T-helper 17 cell (primary cell): Measurements from ENCODE around the gene SH3RF2. TPM values are rescaled to one million over a fixed set of nuclear protein-coding genes. Genes with fewer than 3 reads are reported as not detected.
"Not testable (repeated sequence)": the region's sequence is repeated elsewhere in the genome, so short reads cannot be mapped to it uniquely, and the experiment has no call there.

Source experiments
- ATAC-seq: fragments of 150-1000 bp; cut with Tn5 transposase; 2 replicates; pipeline ENCODE4 v1.10.0; 2021; ENCODE audit warnings: mild to moderate bottlenecking, moderate library complexity
- DNase-seq, 3 donors: peaks; one replicate each; pipeline versions ENCODE4 v3.0.0 to v3.0.0-alpha.2; 2020 to 2021
- H3K9me3 ChIP-seq: one replicate; pipeline ENCODE4 v1.7.0; 2013; ENCODE audit warnings: low read length, mild to moderate bottlenecking; ENCODE audit not compliant: control insufficient read depth, poor library complexity, severe bottlenecking
- H3K27ac Mint-ChIP-seq: one replicate; pipeline ENCODE4 v1.8.0; 2022; ENCODE audit warnings: mild to moderate bottlenecking, moderate library complexity, mixed read lengths
- H3K27me3 Mint-ChIP-seq: one replicate; pipeline ENCODE4 v1.8.0; 2022; ENCODE audit warnings: mixed read lengths
- H3K36me3 Mint-ChIP-seq: one replicate; pipeline ENCODE4 v1.8.0; 2022; ENCODE audit warnings: low read depth, mixed read lengths
- H3K4me1 Mint-ChIP-seq: one replicate; pipeline ENCODE4 v1.8.0; 2022; ENCODE audit warnings: mild to moderate bottlenecking, mixed read lengths
- H3K4me3 Mint-ChIP-seq: one replicate; pipeline ENCODE4 v1.8.0; 2022; ENCODE audit warnings: mild to moderate bottlenecking, moderate library complexity, mixed read lengths
- total RNA-seq, 4 donors: library from RNA in 2 of 4; stranded (reverse) in 2 of 4; gene quantifications; one replicate each; pipeline ENCODE4 v1.2.3 and lab custom pipeline; 2022 to 2026

SH3RF2 gene
- total RNA-seq, 2 donors from 2014 or later: 0.60 TPM; not detected in 1

DNA sequence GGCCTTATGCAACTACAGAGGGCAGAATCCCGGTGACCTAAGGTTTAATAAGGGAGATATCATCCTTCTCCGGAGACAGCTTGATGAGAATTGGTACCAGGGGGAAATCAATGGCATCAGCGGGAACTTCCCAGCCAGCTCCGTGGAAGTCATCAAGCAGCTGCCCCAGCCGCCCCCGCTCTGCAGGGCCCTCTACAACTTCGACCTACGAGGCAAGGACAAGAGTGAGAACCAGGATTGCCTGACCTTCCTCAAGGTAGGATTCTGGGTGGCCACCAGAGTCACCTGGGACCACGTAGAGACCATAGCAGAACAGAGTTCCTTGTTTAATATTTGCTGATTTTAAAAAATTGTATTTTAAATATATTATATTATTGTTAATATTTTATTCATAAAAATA, 63.7 kb downstream of the SH3RF2 start:
- H3K27me3 Mint-ChIP-seq: peaks cover 37% of the 10 kb centered on the region
- H3K36me3 Mint-ChIP-seq: no peaks in the 10 kb centered on the region
- DNase-seq (no peak), ATAC-seq (no peak)
- no peak overlapping the region for H3K27ac Mint-ChIP-seq
- no peaks in the 10 kb centered on the region for H3K9me3 ChIP-seq
- H3K4me1 Mint-ChIP-seq: no peaks in the 10 kb centered on the region
- no peak overlapping the region for H3K4me3 Mint-ChIP-seq

DNA sequence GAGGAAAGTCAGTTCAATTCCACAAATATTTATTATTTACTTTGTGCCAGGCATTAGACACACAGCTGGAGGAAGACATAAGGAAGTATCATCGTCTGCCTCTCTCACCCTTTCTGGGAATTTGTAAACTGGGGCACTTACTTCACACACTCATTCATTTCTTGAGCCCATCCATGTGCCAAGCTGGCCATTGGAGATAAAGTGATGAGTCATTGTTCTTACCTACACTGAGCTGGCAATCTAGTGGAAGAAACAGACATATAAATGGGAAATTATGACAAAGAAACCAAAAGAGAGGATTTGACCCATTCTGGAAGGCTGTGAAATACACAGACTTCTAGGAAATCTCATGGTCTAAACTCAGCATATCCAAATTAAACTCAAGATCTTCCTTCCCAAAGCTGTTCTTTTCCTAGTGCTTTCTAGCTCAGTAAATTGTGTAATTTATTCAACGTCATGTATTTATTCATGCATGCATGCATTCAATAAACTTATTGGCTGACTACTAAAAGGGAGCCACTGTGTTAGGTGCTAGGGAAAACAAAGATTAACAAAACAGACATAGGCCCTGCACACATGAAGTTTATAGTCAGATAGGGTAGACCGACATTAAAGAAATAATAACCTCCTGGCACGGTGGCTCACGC, 65.3 kb downstream of the SH3RF2 start:
- Mint-ChIP-seq H3K27me3 (peaks cover 32% of the 10 kb centered on the region), H3K36me3 (no peaks in the 10 kb centered on the region), H3K4me3 (no peak overlapping the region), H3K27ac (no peak overlapping the region), H3K4me1 (no peaks in the 10 kb centered on the region)
- H3K9me3 ChIP-seq: no peaks in the 10 kb centered on the region
- DNase-seq: no peak
- ATAC-seq: no peak

DNA sequence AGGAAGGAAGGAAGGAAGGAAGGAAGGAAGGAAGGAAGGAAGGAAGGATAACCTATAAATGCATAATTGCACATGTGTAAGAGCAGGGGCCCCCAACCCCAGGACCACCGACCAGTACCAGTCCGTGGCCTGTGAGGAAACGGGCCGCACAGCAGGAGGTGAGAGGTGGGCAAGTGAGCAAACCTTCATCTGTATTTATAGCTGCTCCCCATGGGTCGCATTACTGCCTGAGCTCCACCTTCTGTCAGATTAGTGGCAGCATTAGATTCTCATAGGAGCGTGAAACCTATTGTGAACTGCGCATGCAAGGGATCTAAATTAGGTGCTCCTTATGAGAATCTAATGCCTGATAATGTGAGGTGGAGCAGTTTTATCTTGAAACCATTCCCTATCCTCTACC, 66.1 kb downstream of the SH3RF2 start:
- Mint-ChIP-seq H3K27me3 (peaks cover 26% of the 10 kb centered on the region), H3K36me3 (no peaks in the 10 kb centered on the region), H3K4me1 (no peaks in the 10 kb centered on the region), H3K27ac (no peak overlapping the region), H3K4me3 (no peak overlapping the region)
- H3K9me3 ChIP-seq: no peaks in the 10 kb centered on the region
- DNase-seq (no peak), ATAC-seq (no peak)

DNA sequence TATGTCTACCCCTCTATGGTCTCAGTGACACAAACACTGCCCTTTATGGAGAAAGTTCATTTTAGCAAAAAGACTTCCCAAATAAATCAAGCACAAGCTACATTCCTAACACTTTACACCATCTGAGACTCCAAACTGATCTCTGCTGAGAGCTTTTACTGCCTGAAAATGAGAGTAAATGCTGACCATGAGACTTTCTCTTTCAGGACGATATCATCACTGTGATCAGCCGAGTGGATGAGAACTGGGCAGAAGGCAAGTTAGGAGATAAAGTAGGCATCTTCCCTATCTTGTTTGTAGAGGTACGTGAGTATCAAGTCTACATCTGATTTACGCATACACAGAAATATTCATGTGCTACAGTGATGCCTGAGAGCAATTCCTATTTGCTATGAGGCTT, 67.5 kb downstream of the SH3RF2 start:
- Mint-ChIP-seq H3K4me1 (no peaks in the 10 kb centered on the region), H3K27ac (no peak overlapping the region), H3K4me3 (no peak overlapping the region), H3K36me3 (no peaks in the 10 kb centered on the region), H3K27me3 (peaks cover 21% of the 10 kb centered on the region)
- no peaks in the 10 kb centered on the region for H3K9me3 ChIP-seq
- DNase-seq: no peak
- no peak for ATAC-seq

DNA sequence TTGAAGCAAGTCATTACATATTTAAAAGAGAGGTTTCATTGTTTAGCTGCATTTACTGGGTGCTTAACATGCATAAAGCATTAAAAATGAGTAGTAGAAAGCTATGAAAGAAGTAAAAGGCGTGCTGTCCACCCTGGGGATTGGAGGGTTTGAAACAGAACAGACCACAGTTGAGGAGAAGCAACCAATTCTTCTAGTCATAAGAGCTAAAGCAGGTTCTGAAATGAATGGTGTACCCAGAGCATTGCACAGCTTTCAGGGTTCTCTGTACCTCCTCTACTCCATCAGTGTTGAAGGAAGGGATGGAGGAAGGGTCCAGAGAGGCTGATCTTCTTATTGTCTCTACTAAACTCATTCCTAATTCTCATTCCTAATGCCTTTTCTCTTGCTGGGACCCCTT, 68.9 kb downstream of the SH3RF2 start:
- H3K27me3 Mint-ChIP-seq: peaks cover 17% of the 10 kb centered on the region
- DNase-seq: no peak
- no peak overlapping the region for H3K4me3 Mint-ChIP-seq
- H3K4me1 Mint-ChIP-seq: no peaks in the 10 kb centered on the region
- no peak overlapping the region for H3K27ac Mint-ChIP-seq
- no peaks in the 10 kb centered on the region for H3K9me3 ChIP-seq
- no peaks in the 10 kb centered on the region for H3K36me3 Mint-ChIP-seq
- no peak for ATAC-seq

DNA sequence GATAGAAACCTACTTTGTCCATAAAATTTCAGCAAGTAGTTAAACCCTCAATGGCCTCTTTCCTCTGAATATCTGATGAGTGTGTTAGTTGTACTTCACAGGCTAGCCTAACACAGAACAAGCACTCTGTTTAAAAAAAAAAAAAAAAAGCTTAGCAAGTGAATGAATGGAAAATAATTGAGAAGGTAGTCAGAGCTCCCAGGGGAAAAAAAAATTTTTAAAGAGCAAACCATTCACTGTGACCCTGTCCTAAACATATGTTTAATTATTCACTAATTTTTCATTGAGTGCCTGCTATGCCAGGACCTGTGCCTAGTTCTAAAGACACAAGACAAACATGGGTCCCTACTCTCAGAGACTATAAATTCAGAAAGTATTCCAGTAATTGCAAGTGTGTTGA, 69.3 kb downstream of the SH3RF2 start:
- DNase-seq: no peak
- Mint-ChIP-seq H3K27ac (no peak overlapping the region), H3K4me1 (no peaks in the 10 kb centered on the region), H3K27me3 (peaks cover 17% of the 10 kb centered on the region), H3K36me3 (no peaks in the 10 kb centered on the region), H3K4me3 (no peak overlapping the region)
- no peak for ATAC-seq
- no peaks in the 10 kb centered on the region for H3K9me3 ChIP-seq

DNA sequence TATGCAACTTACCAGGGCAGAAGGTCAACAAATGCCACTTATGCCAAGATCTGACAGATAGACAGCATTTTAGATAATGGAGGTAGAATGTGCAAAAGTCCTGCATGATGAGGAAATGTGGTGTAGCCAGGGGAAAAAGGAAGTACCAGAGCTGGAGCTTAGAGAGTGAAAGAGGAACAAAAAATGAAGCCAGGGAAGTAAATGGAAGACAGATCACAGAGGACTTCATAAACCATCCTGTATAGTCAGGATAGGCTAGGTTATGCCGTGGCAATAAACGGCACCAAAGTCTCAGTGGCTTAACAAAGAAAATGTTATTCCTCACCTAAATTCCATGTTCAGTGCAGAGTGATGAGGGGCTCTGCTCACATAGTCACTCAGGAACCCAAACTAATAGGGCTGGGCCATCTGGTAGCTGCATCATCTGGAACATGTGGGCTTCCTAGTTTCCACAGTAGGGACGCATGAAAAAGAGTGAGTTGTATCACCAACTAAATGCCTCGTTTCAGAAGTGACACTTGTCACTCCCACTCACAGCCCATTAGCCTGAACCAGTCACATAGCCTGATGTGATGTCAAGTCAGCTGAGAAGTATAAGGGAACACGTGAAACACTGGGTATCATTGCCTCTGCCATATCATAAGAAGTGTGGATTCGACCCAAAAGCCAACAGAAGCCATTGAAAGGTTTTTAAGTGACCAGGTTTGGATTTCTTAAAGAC, 70.3 kb downstream of the SH3RF2 start:
- H3K27me3 Mint-ChIP-seq: peaks cover 11% of the 10 kb centered on the region
- no peaks in the 10 kb centered on the region for H3K36me3 Mint-ChIP-seq
- no peaks in the 10 kb centered on the region for H3K9me3 ChIP-seq
- H3K4me3 Mint-ChIP-seq: no peak overlapping the region
- DNase-seq (no peak), ATAC-seq (no peak)
- no peaks in the 10 kb centered on the region for H3K4me1 Mint-ChIP-seq
- no peak overlapping the region for H3K27ac Mint-ChIP-seq

DNA sequence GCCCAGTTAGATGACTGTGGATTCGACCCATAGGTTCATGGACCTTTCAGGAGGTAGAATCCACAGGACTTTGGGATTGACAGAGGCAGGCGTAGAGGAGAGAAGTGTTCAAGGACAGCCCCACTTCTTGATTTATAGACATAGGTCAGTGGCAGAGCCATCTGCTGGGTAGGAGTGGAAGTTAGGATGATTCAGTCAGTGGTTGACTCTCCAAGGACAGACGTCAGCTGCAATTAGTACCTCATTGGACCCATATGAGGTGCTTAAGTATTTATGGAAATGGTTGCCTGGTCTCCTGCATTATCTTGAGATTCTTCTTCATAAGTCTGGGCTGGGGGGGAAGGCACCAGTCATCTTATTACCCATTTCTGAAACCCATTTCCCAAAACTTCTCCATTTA, 70.9 kb downstream of the SH3RF2 start:
- H3K36me3 Mint-ChIP-seq: no peaks in the 10 kb centered on the region
- no peak for DNase-seq
- no peak for ATAC-seq
- H3K27me3 Mint-ChIP-seq: peaks cover 4% of the 10 kb centered on the region
- no peak overlapping the region for H3K4me3 Mint-ChIP-seq
- no peaks in the 10 kb centered on the region for H3K4me1 Mint-ChIP-seq
- no peak overlapping the region for H3K27ac Mint-ChIP-seq
- H3K9me3 ChIP-seq: no peaks in the 10 kb centered on the region

DNA sequence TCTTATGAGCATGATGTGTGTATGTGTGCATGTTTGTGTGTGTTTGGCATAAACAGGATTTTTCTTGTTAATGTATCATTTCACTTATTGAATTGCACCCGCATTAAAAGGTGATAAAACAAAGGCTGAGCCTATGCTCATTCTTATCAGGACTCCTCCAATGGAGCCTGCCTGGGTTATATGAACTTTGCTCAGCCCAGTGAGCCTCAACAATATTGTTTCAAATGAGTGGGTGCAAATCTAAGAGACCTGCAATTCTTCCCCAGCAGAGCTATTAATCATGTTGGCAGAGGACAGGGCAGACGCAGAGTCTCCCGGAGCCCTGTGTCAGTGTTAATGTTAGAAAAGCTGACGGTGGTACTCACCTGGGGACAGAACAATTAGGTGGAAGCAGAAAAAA, 71.6 kb downstream of the SH3RF2 start:
- H3K9me3 ChIP-seq: no peaks in the 10 kb centered on the region
- Mint-ChIP-seq H3K36me3 (no peaks in the 10 kb centered on the region), H3K4me1 (no peaks in the 10 kb centered on the region), H3K27ac (no peak overlapping the region), H3K27me3 (peaks cover 4% of the 10 kb centered on the region), H3K4me3 (no peak overlapping the region)
- ATAC-seq: no peak
- no peak for DNase-seq

DNA sequence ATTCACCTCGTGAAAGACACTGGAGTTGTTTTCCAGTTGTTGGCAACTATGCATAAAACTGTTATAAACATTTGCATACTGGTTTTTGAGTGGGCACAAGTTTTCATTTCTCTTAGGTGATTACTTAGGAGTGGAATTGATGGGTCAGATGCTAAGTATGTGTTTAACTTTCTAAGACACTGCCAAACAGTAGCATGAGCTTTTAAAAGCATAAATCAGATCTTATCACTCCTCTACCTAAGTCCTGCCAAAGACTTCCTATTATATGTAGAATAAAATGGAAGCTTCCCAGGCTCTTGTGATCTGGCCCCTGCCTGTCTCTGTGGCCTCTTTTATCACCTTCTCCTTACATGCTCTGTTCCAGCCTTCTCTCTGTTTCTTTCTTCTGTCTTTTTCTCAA, 72.6 kb downstream of the SH3RF2 start:
- H3K27ac Mint-ChIP-seq: no peak overlapping the region
- H3K27me3 Mint-ChIP-seq: no peaks in the 10 kb centered on the region
- no peaks in the 10 kb centered on the region for H3K9me3 ChIP-seq
- no peaks in the 10 kb centered on the region for H3K36me3 Mint-ChIP-seq
- DNase-seq (no peak), ATAC-seq (no peak)
- H3K4me3 Mint-ChIP-seq: no peak overlapping the region
- H3K4me1 Mint-ChIP-seq: no peaks in the 10 kb centered on the region

DNA sequence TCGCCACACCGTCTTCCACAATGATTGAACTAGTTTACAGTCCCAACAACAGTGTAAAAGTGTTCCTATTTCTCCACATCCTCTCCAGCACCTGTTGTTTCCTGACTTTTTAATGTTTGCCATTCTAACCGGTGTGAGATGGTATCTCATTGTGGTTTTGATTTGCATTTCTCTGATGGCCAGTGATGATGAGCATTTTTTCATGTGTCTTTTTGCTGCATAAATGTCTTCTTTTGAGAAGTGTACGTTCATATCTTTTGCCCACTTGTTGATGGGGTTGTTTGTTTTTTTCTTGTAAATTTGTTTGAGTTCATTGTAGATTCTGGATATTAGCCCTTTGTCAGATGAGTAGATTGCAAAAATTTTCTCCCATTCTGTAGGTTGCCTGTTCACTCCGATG, 74.1 kb downstream of the SH3RF2 start:
- ATAC-seq, H3K4me3 Mint-ChIP-seq, H3K27ac Mint-ChIP-seq, H3K9me3 ChIP-seq, H3K27me3 Mint-ChIP-seq, H3K4me1 Mint-ChIP-seq, DNase-seq, H3K36me3 Mint-ChIP-seq: not testable (repeated sequence)

DNA sequence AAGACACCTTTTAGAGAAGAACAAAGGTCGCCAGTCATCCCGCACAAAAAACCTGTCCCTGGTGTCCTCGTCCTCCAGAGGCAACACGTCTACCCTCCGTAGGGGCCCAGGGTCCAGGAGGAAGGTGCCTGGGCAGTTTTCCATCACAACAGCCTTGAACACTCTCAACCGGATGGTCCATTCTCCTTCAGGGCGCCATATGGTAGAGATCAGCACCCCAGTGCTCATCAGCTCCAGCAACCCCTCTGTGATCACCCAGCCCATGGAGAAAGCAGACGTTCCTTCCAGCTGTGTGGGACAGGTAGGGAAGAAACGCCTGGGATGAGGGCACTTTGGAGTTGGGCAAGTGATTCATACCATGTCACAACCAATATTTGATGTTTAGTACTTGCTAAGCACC, 77.4 kb downstream of the SH3RF2 start:
- Mint-ChIP-seq H3K27me3 (no peaks in the 10 kb centered on the region), H3K27ac (no peak overlapping the region), H3K4me1 (no peaks in the 10 kb centered on the region), H3K36me3 (no peaks in the 10 kb centered on the region), H3K4me3 (no peak overlapping the region)
- no peak for ATAC-seq
- no peak for DNase-seq
- no peaks in the 10 kb centered on the region for H3K9me3 ChIP-seq

DNA sequence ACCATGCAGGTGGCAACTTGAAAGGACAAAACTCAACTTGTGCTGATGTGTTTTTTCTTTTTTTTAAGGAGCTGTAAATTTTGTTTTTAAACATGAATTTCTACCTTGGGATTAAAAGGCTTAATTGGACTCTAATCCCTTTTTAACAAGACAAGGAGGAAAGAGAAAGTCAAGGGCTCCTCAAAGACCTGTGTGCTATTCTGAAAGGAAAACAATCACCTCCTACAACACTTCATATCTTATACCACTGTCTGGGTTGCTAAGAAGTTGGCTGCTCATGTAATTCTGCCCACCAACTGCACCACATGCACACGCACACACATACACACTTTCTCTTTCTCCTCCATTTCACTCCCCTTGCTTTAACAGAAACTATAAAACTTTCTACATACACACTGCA, 78.6 kb downstream of the SH3RF2 start:
- no peaks in the 10 kb centered on the region for H3K4me1 Mint-ChIP-seq
- H3K9me3 ChIP-seq: no peaks in the 10 kb centered on the region
- no peak overlapping the region for H3K4me3 Mint-ChIP-seq
- no peak for DNase-seq
- ATAC-seq: no peak
- H3K27ac Mint-ChIP-seq: no peak overlapping the region
- H3K36me3 Mint-ChIP-seq: no peaks in the 10 kb centered on the region
- H3K27me3 Mint-ChIP-seq: peaks cover under 1% of the 10 kb centered on the region
